NCI-H2196 treated with DMSO at 0.1 percent for 48 hours (cell line): ENCODE measurements around the gene GRK5.

Experiments
- DNase-seq: peaks from one replicate; lab custom pipeline; 2025; ENCODE audit not compliant: unreplicated experiment; lab: John Stamatoyannopoulos, UW

The GRK5 gene

DNA sequence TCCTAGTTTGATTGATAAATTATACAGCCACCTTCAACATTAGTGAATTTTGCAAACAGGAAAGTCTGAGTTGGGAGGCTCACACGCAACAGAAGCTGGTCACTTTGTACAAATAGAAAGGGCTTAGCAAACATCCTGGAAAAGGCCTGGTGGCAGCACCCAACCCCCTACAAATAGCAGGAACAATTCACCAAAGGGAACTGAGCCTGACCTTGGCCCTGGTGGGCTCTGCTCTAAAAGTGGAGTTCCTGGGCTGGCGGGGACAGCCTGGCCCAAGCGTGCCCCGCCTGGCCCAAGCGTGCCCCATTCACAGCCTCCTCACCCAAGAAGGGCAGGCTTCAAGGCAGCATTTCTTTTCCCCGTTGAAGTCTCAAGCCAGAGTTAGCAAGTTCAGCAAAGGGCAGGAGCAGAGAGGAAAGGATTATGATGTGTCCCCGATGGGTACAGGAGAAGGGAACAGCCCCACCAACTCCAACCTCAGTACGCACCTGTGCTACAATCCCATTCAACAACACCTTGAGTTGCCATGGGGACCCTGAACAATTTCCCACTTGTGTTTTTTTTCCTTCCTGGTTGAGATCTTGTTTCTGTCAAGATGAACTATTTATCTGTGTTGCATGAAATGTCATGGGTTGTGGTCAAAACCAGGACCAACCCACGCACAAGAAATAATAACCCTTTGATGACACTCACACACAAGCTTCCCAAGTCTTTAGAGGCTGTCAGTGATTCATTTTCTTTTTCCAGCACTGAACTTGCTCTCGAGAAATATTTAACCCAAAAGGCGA lies 291.7 kb downstream of the GRK5 start:
- DNase-seq = no peak

DNA sequence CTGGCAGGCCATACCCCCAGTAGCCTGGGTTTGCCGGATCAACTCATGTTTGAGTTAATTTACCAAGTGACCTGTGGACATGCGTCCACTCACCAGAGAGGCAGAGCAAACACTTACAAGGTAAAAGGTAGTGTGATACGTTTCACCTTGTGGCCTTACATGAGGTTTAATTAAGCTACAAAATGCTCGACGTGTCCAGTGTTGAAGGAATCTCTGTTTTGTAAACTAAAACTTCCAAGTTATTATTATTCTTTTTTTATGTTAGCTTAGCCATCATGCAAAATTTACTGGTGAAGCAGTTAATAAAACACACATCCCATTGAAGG lies 292.3 kb downstream of the GRK5 start:
- DNase-seq = no peak

DNA sequence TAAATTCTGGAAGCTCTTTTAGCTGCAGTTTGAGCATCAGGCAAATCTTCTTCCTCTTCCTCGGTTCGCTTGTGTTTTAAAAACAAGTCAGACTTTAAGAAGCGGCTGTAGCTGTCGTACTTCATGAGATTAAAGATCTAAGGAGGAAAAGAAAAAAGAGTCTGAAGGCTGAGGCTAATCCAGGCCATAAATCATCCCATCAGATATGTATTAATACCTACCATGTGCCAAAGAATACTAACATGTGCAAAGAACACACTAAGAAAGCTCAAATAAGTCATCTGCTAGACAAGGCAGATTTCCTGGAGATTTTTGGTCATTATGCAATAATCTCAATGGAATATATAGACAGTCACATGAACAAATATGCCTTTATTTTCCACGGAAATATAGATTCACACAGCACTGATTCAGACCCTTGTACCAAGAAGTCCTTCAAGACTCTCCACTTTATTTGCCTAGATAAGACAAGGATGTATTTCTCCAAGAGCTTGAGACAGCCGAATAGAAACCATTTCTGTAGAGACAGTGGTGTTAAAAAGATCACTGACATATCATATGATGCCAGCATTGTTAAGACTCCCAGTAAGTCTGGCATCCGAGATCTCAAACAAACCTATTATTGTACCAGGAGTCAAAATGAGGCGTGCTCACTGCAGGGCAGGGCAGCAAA lies 292.9 kb downstream of the GRK5 start:
- DNase-seq = no peak

DNA sequence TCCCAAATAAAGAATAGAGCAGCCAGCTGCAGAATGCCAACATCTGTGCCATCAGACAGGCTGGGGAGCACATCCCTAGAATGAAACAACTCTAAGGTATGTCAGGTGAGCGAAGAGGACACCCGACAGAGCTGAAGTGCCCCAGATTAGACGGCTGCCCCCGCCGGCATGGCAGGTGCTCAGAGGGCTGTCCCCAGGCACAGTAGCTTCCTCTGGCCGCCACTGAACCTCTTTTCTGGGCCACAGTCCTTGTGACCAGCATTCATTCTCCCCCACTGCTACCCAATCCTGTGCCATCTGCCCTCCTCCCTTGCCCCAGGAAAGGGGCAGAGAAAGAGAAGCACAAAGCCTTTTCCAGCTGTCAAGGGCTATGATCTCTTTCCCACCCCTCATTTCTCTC lies 293.4 kb downstream of the GRK5 start:
- no peak for DNase-seq

DNA sequence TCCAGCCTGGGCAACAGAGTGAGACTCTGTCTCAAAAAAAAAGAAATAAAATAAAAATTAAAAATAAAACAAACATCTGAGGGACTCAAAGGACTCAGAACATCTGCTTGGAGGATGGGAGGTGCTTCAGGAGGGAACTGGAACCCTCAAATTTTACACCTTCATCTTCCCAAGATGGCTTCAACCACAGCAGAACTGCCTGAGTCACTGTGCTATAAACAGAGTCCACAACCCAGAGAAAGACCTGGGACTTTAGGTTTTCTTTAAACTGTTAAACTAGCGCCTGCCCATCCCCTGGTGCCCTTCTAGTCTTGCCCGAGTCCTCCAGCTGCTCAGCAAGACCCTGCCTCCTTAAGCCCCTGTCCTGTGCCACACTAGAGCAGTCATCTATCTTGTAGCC lies 294.3 kb downstream of the GRK5 start:
- DNase-seq = no peak

DNA sequence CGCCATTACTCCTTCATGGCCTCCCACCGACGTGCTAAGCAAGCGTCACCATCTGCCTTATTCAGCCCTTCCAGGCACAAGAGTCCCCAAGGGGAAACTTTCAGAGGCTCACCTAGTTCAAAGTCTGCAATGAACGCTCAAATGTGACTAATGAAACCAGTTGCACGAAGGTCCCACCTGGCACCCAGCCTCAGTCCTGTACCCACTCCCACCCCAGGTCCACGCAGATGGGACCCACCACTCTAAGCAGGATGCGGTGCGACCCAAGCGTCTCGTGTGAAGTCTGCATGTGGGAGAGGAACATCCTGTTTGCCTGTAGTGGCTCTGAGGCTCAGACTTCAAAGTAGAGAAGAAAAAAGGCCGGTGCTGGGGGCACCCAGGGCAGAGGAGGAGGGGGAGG lies 294.8 kb downstream of the GRK5 start:
- DNase-seq = no peak

DNA sequence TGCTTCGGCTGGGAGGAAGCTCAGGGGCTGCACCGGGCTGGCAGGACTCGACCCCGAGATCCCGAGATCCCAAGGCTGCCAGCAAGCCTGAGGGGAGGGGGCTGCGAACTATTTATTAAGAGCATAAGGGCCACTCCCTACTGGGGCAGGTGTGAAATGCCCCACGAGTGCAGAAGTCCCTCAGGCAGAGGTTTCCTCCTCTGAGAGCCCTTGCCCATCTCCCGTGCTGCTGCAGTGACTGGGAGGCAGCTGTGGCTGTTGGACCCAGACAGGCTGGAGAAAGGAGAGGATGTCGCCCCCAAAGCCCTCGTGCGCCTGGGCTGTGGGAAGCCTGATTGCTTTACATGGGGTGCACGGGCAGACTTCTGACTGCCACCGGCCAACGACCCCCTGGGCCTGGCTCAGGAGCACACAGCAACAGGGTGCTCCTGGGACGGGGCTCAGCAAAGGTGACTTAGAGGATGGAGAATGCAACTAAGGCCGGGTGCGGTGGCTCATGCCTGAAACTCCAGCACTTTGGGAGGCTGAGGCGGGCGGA lies 295.3 kb downstream of the GRK5 start:
- DNase-seq = no peak

DNA sequence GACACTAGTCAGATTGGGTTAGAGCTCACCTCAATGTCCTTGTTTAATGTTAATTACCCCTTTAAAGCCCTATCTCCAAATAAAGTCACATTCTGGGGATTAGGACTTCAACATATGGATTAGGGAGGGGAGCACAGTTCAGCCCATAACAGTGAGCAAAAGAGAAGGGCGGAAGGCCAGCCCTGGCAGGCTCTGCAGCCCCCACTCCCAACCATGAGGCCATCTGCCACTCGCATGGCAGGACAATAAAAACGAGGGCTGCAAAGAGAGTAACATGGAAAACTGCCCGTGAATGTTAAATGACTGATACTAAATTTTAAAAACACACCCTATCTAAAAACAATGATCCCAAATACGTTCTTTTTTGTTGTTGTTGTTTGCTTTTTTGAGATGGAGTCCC lies 296.4 kb downstream of the GRK5 start:
- no peak for DNase-seq

DNA sequence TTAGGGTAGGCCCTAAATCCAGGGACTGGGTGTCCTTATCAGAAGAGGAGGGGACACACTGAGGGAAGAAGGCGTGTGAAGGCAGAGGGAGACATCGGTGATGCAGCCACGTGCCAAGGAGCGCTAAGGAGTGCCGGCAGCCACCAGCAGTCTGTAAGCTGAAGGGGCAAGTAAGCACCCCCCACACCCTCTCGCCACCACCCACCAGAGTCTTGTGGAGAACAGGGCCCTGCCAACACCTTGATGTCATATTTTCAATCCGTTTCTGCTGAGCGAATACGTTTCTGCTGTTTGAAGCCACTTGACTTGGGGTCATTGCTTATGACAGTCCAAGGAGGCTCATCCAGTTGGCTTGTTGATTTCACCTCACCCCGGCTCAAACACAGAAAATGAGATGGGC lies 297.3 kb downstream of the GRK5 start:
- DNase-seq = no peak

DNA sequence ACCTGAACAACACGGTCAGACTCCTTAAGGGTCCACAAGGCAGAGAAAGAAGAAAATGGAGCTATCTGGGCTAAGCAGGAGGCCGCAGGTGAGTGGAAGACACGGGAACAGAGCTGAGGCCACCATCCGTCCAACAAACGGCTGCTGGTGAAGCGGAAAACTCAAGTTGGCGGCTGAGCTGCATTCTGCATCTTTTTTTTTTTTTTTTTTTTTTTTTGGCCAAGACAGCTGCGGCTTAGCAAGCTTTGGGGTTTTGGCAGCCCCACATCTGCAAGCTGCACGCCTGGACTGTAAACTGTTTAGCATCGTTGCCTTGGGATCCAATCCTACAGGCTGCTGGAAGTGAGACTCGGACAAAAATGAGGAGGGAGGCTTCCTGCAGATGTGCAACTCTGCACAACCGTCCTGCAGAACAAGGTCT lies 297.8 kb downstream of the GRK5 start:
- no peak for DNase-seq
